Activated CD4-positive, alpha-beta T cell treated with anti-CD3 and anti-CD28 coated beads, Interleukin-2, amount 50 U/mL, for 24 hours (primary cell): ENCODE measurements around the gene PRKCG.
"Not testable (repeated sequence)": the region's sequence is repeated elsewhere in the genome, so short reads cannot be mapped to it uniquely, and the experiment has no call there.

Experiments
- DNase-seq, 2 donors: peaks; one replicate each; pipeline ENCODE4 v3.0.0-alpha.2; 2020; ENCODE audit warnings: low read depth in 1 of 2, low spot score in 1 of 2

PRKCG gene

GRCh38 chr19:53881482-53882390 is at the start of gene PRKCG:
TSS of gene PRKCG (plus strand) at chr19:53882197. CDS start at chr19:53882495, 298 bp downstream.
- DNase-seq: no peak

GRCh38 chr19:53832861-53833260 is 49.1 kb upstream of the PRKCG start:
- not testable (repeated sequence) for DNase-seq

GRCh38 chr19:53838446-53838845 is 43.6 kb upstream of the PRKCG start:
- not testable (repeated sequence) for DNase-seq

- DNase-seq: not testable (repeated sequence)
Observed at GRCh38 chr19:53840241-53840640, 41.8 kb upstream of the PRKCG start.

- DNase-seq: not testable (repeated sequence)
Observed at GRCh38 chr19:53840914-53841313, 41.1 kb upstream of the PRKCG start.

- no peak for DNase-seq
Observed at GRCh38 chr19:53844849-53845246, 37.1 kb upstream of the PRKCG start.

- no peak for DNase-seq
Observed at GRCh38 chr19:53847555-53847954, 34.4 kb upstream of the PRKCG start.

- DNase-seq: no peak
Observed at GRCh38 chr19:53849237-53849676, 32.7 kb upstream of the PRKCG start.

- no peak for DNase-seq
Observed at GRCh38 chr19:53853707-53854106, 28.3 kb upstream of the PRKCG start.

- no peak for DNase-seq
Observed at GRCh38 chr19:53864308-53864836, 17.6 kb upstream of the PRKCG start.

GRCh38 chr19:53865523-53865917 is 16.5 kb upstream of the PRKCG start:
- DNase-seq: no peak

GRCh38 chr19:53865918-53866864 is 15.8 kb upstream of the PRKCG start:
- DNase-seq: no peak

- no peak for DNase-seq
Observed at GRCh38 chr19:53866865-53867224, 15.2 kb upstream of the PRKCG start.

GRCh38 chr19:53867225-53868090 is 14.5 kb upstream of the PRKCG start, which contains the start of gene MYADM:
TSS of gene MYADM (plus strand) at chr19:53867883. CDS start at chr19:53873530, 5,647 bp downstream.
- DNase-seq: peak; percentile 97

GRCh38 chr19:53868091-53868891 is 13.7 kb upstream of the PRKCG start:
- no peak for DNase-seq

GRCh38 chr19:53868892-53869804 is 12.8 kb upstream of the PRKCG start:
- DNase-seq: peak; percentile 53 to 65

GRCh38 chr19:53869805-53870484 is 12.1 kb upstream of the PRKCG start:
- DNase-seq: not testable (repeated sequence)

- no peak for DNase-seq
Observed at GRCh38 chr19:53870485-53870844, 11.5 kb upstream of the PRKCG start.
